Activated T-helper 1 cell treated with anti-CD3 and anti-CD28 coated beads, Interleukin-2, amount 50 U/mL, for 16 hours (primary cell): ENCODE measurements around the gene LRFN5.
"Not testable (repeated sequence)": the region's sequence is repeated elsewhere in the genome, so short reads cannot be mapped to it uniquely, and the experiment has no call there.

Experiments
- DNase-seq, 2 donors: peaks; one replicate each; pipeline ENCODE4 v3.0.0-alpha.2; 2020; ENCODE audit warnings: low read depth in 1 of 2, low spot score in 1 of 2

Gene LRFN5

GRCh38 chr14:41606532-41607303 lies at the start of gene LRFN5:
TSS of gene LRFN5 (plus strand) at chr14:41606876.
- no peak for DNase-seq

GRCh38 chr14:41558490-41558889 lies 48.2 kb upstream of the LRFN5 start:
- DNase-seq = no peak

GRCh38 chr14:41566864-41567263 lies 39.8 kb upstream of the LRFN5 start:
- DNase-seq = not testable (repeated sequence)

GRCh38 chr14:41568979-41569378 lies 37.7 kb upstream of the LRFN5 start:
- DNase-seq = no peak

GRCh38 chr14:41570415-41571155 lies 36.1 kb upstream of the LRFN5 start:
- DNase-seq = no peak

- no peak for DNase-seq
Observed at GRCh38 chr14:41586237-41586636, 20.4 kb upstream of the LRFN5 start.

GRCh38 chr14:41597647-41598046 lies 9.0 kb upstream of the LRFN5 start:
- no peak for DNase-seq

GRCh38 chr14:41599805-41600385 lies 6.8 kb upstream of the LRFN5 start:
- not testable (repeated sequence) for DNase-seq

- no peak for DNase-seq
Observed at GRCh38 chr14:41604721-41605531, 1.8 kb upstream of the LRFN5 start.

- DNase-seq = no peak
Observed at GRCh38 chr14:41605550-41606281, 960 bp upstream of the LRFN5 start.

GRCh38 chr14:41606282-41606531 lies 469 bp upstream of the LRFN5 start:
- DNase-seq = no peak

- DNase-seq = no peak
Observed at GRCh38 chr14:41607304-41607775, 664 bp downstream of the LRFN5 start.

GRCh38 chr14:41607966-41608663 lies 1.4 kb downstream of the LRFN5 start:
- DNase-seq = no peak

- DNase-seq = no peak
Observed at GRCh38 chr14:41608681-41609390, 2.2 kb downstream of the LRFN5 start.

- DNase-seq = no peak
Observed at GRCh38 chr14:41609704-41610183, 3.1 kb downstream of the LRFN5 start.

GRCh38 chr14:41615011-41615595 lies 8.4 kb downstream of the LRFN5 start:
- no peak for DNase-seq

GRCh38 chr14:41623736-41624135 lies 17.1 kb downstream of the LRFN5 start:
- no peak for DNase-seq

GRCh38 chr14:41629876-41630275 lies 23.2 kb downstream of the LRFN5 start:
- no peak for DNase-seq

- DNase-seq = no peak
Observed at GRCh38 chr14:41634286-41634685, 27.6 kb downstream of the LRFN5 start.
